HEK293T (cell line): ENCODE data around the gene OSBPL8.

Source experiments
- CTCF ChIA-PET: fragments of 350-600 bp; formaldehyde crosslinking; extraction: SDS; loops from one replicate; lab custom pipeline; 2021; ENCODE audit warnings: antibody characterized with exemption, inconsistent platforms; lab: Yijun Ruan, JAX
- POLR2A ChIA-PET: fragments of 350-600 bp; formaldehyde crosslinking; extraction: SDS; loops from one replicate; lab custom pipeline; 2020; ENCODE audit warnings: antibody characterized with exemption, inconsistent platforms; lab: Yijun Ruan, JAX
- DNase-seq: peaks from one replicate; pipeline ENCODE4 v3.0.0; 2012; ENCODE audit warnings: mixed read lengths; ENCODE audit errors: extremely low spot score
- ARNT ChIP-seq: fragments of 450-650 bp; IDR thresholded peaks from 2 replicates; pipeline ENCODE4 v1.6.1; 2017; ENCODE audit warnings: mild to moderate bottlenecking
- BHLHE40 ChIP-seq: fragments of 450-650 bp; IDR thresholded peaks from 2 replicates; pipeline ENCODE4 v1.6.1; 2016; ENCODE audit warnings: mild to moderate bottlenecking, moderate library complexity, borderline replicate concordance
- CTBP1 ChIP-seq: fragments of 450-650 bp; IDR thresholded peaks from 2 replicates; pipeline ENCODE4 v1.6.1; 2016; ENCODE audit warnings: borderline replicate concordance
- ELF4 ChIP-seq: fragments of 450-650 bp; IDR thresholded peaks from 2 replicates; pipeline ENCODE4 v1.6.1; 2017; ENCODE audit warnings: antibody characterized with exemption
- FOXA1 ChIP-seq: fragments of 450-650 bp; IDR thresholded peaks from 2 replicates; pipeline ENCODE4 v1.6.1; 2016; ENCODE audit warnings: mild to moderate bottlenecking
- FOXK2 ChIP-seq: fragments of 450-650 bp; IDR thresholded peaks from 2 replicates; pipeline ENCODE4 v1.6.1; 2016; ENCODE audit warnings: mild to moderate bottlenecking
- FOXM1 ChIP-seq: fragments of 450-650 bp; IDR thresholded peaks from 2 replicates; pipeline ENCODE4 v1.6.1; 2017; ENCODE audit warnings: mild to moderate bottlenecking, borderline replicate concordance
- HDGF ChIP-seq: fragments of 450-650 bp; IDR thresholded peaks from 2 replicates; pipeline ENCODE4 v1.6.1; 2017; ENCODE audit warnings: antibody characterized with exemption, borderline replicate concordance
- L3MBTL2 ChIP-seq: fragments of 450-650 bp; conservative IDR thresholded peaks from 2 replicates; pipeline ENCODE4 v1.6.1; 2016; ENCODE audit warnings: mild to moderate bottlenecking
- LEF1 ChIP-seq: fragments of 450-650 bp; IDR thresholded peaks from 2 replicates; pipeline ENCODE4 v1.6.1; 2017; ENCODE audit warnings: mild to moderate bottlenecking, borderline replicate concordance
- NFRKB ChIP-seq: fragments of 450-650 bp; IDR thresholded peaks from 2 replicates; pipeline ENCODE4 v1.6.1; 2016; ENCODE audit warnings: mild to moderate bottlenecking, moderate library complexity
- SP1 ChIP-seq: fragments of 450-650 bp; IDR thresholded peaks from 2 replicates; pipeline ENCODE4 v1.6.1; 2017
- SUZ12 ChIP-seq: fragments of 450-650 bp; IDR thresholded peaks from 2 replicates; pipeline ENCODE4 v1.6.1; 2016; ENCODE audit warnings: mild to moderate bottlenecking
- TARDBP ChIP-seq: fragments of 450-650 bp; IDR thresholded peaks from 2 replicates; pipeline ENCODE4 v1.6.1; 2016
- ZNF384 ChIP-seq: fragments of 450-650 bp; IDR thresholded peaks from 2 replicates; pipeline ENCODE4 v1.6.1; 2016
- TF ChIP-seq, protein P1 (sequence below): fragments of 450-650 bp; IDR thresholded peaks from 2 replicates; pipeline ENCODE4 v1.6.1; 2016

Gene OSBPL8

DNA sequence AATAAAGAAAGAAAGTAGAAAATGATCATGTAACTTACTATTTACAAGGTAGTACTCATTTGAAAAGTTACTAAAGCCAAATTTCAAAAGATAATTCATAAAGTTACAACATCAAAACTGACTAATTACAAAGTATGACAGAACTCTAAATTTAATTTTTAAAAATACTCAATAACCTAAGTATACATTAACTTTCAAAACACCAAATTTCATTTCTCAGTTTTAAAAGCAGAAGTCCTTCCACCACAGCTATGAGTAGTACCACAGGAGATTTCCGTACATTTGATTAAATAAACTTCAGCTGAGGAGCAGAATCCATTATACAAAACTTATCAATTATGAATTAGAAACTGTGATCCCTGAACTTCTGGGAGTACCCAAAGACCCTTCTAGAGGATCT lies 110.6 kb downstream of the OSBPL8 start:
- no peak for DNase-seq
- ChIA-PET POLR2A (no interaction called here), CTCF (no interaction called here)
- TF ChIP-seq HDGF: no peak
- TF ChIP-seq ELF4: no peak
- no peak for TF ChIP-seq FOXA1

- no peak for DNase-seq
- POLR2A ChIA-PET: no interaction called here
- TF ChIP-seq ARNT: no peak
- TF ChIP-seq TARDBP: no peak
- TF ChIP-seq NFRKB: no peak
- TF ChIP-seq FOXM1: no peak
- TF ChIP-seq FOXK2: no peak
- TF ChIP-seq ZNF384: no peak
- no peak for TF ChIP-seq HDGF
- TF ChIP-seq, protein P1, sequence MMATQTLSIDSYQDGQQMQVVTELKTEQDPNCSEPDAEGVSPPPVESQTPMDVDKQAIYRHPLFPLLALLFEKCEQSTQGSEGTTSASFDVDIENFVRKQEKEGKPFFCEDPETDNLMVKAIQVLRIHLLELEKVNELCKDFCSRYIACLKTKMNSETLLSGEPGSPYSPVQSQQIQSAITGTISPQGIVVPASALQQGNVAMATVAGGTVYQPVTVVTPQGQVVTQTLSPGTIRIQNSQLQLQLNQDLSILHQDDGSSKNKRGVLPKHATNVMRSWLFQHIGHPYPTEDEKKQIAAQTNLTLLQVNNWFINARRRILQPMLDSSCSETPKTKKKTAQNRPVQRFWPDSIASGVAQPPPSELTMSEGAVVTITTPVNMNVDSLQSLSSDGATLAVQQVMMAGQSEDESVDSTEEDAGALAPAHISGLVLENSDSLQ: no peak
- no peak for TF ChIP-seq FOXA1
- TF ChIP-seq L3MBTL2: no peak
- CTCF ChIA-PET: no interaction called here
These were observed 113.5 kb downstream of the OSBPL8 start for GRCh38 chr12:76446090-76446489.

DNA sequence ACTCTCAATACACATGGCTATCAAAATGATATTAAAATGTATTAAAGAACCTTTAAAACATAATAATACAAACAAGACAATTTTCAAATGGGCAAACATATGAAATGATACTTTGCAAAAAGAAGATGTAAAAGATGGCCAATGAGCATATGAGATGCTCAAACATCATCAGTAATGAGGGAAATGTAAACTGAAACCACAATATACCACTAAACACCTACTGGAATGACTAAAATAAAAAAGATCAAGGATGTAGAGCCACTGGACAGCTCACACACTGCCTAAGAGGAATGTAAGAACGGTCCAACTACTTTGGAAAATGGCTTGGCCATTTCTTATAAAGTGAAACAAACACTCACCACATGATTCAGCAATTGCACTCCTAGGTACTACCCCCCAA lies 114.1 kb downstream of the OSBPL8 start:
- ChIA-PET POLR2A (no interaction called here), CTCF (no interaction called here)
- TF ChIP-seq ELF4: no peak
- TF ChIP-seq NFRKB: no peak
- no peak for TF ChIP-seq LEF1
- TF ChIP-seq, protein P1: no peak
- TF ChIP-seq SUZ12: no peak
- TF ChIP-seq ZNF384: no peak
- TF ChIP-seq FOXA1: no peak
- TF ChIP-seq FOXK2: no peak
- TF ChIP-seq HDGF: no peak
- TF ChIP-seq BHLHE40: no peak
- no peak for TF ChIP-seq SP1
- no peak for DNase-seq

GRCh38 chr12:76444408-76444984 lies 115.1 kb downstream of the OSBPL8 start:
- POLR2A ChIA-PET: no interaction called here
- CTCF ChIA-PET: interaction anchor here (0.6 kb wide), 1 partner anchor 745 kb away, joined by 3 read pairs; no protein-coding TSS in a partner anchor
- DNase-seq: no peak
- TF ChIP-seq L3MBTL2: no peak
- TF ChIP-seq ELF4: no peak
- no peak for TF ChIP-seq HDGF
- no peak for TF ChIP-seq CTBP1
- TF ChIP-seq FOXK2: no peak
- TF ChIP-seq ARNT: no peak
- TF ChIP-seq FOXA1: no peak
- no peak for TF ChIP-seq ZNF384
- TF ChIP-seq SUZ12: no peak
- no peak for TF ChIP-seq FOXM1
- no peak for TF ChIP-seq LEF1

GRCh38 chr12:76441016-76441415 lies 118.6 kb downstream of the OSBPL8 start:
- ChIA-PET CTCF (interaction anchor here (0.8 kb wide), 1 partner anchor 15 kb away, joined by 3 read pairs; no protein-coding TSS in a partner anchor), POLR2A (no interaction called here)
- TF ChIP-seq HDGF (no peak), CTBP1 (no peak), NFRKB (no peak), ARNT (no peak)
- DNase-seq: no peak

- DNase-seq: no peak
- no peak for TF ChIP-seq FOXK2
- TF ChIP-seq L3MBTL2: no peak
- TF ChIP-seq, protein P1: no peak
- no peak for TF ChIP-seq HDGF
- TF ChIP-seq ZNF384: no peak
- CTCF ChIA-PET: no interaction called here
- POLR2A ChIA-PET: no interaction called here
These were observed 126.8 kb downstream of the OSBPL8 start for GRCh38 chr12:76432733-76433132.

- no peak for DNase-seq
- POLR2A ChIA-PET: no interaction called here
- CTCF ChIA-PET: no interaction called here
- TF ChIP-seq CTBP1 (no peak), NFRKB (no peak), ELF4 (no peak), FOXK2 (no peak), ARNT (no peak), HDGF (no peak), SUZ12 (no peak), FOXA1 (no peak), FOXM1 (no peak)
These were observed 131.5 kb downstream of the OSBPL8 start for GRCh38 chr12:76428117-76428516.
